ENCODE measurements around the gene IL11. TPM values are rescaled to one million over a fixed set of nuclear protein-coding genes. Genes with fewer than 3 reads are reported as not detected.

IL11 gene
- total RNA-seq, 1 donor from 2014 or later = 0.56 TPM

DNA sequence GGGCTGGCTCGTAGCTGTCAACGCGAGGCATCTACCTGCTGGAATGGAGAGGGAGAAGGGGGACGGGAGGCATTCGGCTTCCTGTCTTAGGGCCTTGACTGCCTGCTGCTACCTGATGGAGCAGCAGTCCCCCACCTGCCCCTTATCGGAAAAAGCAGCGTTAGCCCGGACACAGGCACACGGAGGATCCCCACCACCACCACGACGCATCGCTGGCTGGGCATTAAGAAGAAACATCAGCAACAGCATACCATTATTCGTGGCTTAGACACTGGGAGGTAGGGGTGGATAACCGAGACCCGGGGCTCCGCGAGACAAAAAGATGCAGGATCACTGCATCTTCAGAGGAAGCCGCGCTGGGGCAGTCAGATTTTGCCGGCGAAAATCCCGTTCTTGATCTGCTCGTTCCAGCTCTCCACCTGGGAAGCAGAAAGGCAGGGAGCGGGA lies 16.9 kb downstream of the IL11 start:
- H3K27me3 Mint-ChIP-seq (ENCODE audit: low read depth) = peaks cover 74% of the 10 kb centered on the region
- TF ChIP-seq, protein P1, sequence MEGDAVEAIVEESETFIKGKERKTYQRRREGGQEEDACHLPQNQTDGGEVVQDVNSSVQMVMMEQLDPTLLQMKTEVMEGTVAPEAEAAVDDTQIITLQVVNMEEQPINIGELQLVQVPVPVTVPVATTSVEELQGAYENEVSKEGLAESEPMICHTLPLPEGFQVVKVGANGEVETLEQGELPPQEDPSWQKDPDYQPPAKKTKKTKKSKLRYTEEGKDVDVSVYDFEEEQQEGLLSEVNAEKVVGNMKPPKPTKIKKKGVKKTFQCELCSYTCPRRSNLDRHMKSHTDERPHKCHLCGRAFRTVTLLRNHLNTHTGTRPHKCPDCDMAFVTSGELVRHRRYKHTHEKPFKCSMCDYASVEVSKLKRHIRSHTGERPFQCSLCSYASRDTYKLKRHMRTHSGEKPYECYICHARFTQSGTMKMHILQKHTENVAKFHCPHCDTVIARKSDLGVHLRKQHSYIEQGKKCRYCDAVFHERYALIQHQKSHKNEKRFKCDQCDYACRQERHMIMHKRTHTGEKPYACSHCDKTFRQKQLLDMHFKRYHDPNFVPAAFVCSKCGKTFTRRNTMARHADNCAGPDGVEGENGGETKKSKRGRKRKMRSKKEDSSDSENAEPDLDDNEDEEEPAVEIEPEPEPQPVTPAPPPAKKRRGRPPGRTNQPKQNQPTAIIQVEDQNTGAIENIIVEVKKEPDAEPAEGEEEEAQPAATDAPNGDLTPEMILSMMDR (conservative IDR thresholded peaks at IDR 0.05) = no peak
- H3K9me3 Mint-ChIP-seq = no peaks in the 10 kb centered on the region
- peaks cover 8% of the 10 kb centered on the region for H3K4me1 Mint-ChIP-seq
- no peaks in the 10 kb centered on the region for H3K36me3 Mint-ChIP-seq (ENCODE audit: low read depth)
- peak overlapping the region; percentile 59 for H3K4me3 Mint-ChIP-seq
- H3K27ac Mint-ChIP-seq (ENCODE audit: unreplicated experiment) = no peak overlapping the region
- no peak for DNase-seq (ENCODE audit: low read depth, low spot score)

DNA sequence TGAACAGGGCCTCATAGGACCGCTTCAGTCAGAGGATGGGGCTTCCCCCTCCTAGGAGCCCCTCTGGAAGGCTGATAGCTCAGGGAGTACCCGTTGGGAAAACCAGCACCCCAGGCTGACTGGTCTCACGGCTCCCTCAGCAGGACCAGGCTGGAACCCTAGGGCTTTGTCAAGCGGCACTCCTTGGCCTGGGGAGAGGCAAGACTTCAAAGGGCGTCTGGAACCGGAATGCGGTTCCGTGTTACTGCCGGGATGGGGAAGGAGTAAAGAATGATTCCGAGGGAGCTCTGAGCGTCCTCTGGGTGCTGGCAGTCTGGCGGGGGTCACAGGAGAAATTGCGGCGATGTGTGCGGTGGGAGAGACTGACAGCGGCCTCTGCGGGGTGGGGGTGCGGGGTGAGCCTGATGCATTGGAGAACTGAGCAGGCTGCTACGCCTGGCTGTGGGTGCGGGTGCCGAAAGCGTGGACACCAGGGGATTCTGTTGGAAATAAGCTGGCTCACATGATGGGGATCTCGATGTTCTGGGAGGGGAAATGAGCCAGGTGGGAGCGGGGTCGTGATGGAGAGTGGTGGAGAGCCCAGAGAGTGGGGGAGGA lies 17.6 kb downstream of the IL11 start:
- Mint-ChIP-seq H3K36me3 (ENCODE audit: low read depth) (no peaks in the 10 kb centered on the region), H3K4me1 (peaks cover 13% of the 10 kb centered on the region), H3K27ac (ENCODE audit: unreplicated experiment) (no peak overlapping the region), H3K4me3 (peak overlapping the region; percentile 62), H3K9me3 (no peaks in the 10 kb centered on the region), H3K27me3 (ENCODE audit: low read depth) (peaks cover 69% of the 10 kb centered on the region)
- no peak for DNase-seq (ENCODE audit: low read depth, low spot score)
- TF ChIP-seq, protein P1 (conservative IDR thresholded peaks at IDR 0.05) = no peak

DNA sequence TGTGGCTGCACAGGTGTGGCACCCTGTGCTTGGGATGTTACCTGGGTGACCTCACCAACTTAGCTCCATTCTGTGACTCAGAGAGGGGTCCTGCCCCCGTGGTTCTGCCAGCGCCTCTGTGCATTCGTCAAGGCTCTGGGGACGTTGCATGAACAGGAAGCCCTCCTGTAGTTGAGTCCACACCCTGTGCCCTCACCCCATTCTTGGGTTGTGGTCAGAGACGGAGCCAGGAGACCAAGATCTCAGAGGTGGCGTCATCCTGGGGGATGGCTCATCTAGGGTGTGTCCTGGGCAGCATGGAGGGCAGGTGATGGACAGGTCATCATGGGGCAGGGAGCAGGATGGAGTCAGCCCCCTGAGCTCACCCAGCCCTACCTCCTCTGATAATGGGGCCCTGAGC lies 18.2 kb downstream of the IL11 start:
- H3K27ac Mint-ChIP-seq (ENCODE audit: unreplicated experiment) = no peak overlapping the region
- H3K36me3 Mint-ChIP-seq (ENCODE audit: low read depth) = no peaks in the 10 kb centered on the region
- TF ChIP-seq, protein P1 (conservative IDR thresholded peaks at IDR 0.05) = no peak
- H3K4me1 Mint-ChIP-seq = peaks cover 13% of the 10 kb centered on the region
- no peak for DNase-seq (ENCODE audit: low read depth, low spot score)
- H3K27me3 Mint-ChIP-seq (ENCODE audit: low read depth) = peaks cover 63% of the 10 kb centered on the region
- no peak overlapping the region for H3K4me3 Mint-ChIP-seq
- H3K9me3 Mint-ChIP-seq = no peaks in the 10 kb centered on the region

DNA sequence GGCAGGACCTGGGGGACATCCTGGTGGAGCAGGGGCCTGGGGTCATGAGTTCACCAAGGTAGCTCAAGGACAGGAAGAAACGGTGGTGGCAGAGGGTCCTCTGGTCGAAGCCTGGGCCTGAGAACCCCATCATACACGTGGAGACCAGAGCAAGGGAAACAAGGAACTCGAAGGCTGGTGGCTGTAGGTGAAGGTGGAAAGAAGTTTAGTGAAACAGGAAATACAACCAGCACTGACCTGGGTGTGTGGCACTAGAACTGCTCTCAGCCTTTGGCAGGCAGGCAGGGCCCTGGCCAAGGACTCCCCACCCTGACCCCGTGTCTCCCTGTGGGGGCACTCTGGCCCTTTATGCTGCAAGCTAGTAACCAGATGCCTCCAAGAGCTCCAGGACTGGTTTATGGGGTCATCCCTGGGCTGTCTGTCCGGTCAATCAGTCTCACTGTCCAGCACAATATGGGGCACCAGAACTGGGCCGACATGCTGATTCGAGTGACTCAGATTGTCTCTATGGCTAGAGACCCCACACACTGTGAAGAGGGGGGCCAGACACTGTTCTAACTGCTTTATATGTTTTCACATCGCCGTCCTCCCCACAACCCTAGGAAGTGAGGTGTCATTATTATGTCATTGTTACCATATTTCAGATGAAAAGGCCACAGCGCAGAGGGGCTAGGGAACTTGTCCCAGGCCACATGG lies 19.5 kb downstream of the IL11 start:
- Mint-ChIP-seq H3K27me3 (ENCODE audit: low read depth) (peaks cover 50% of the 10 kb centered on the region), H3K4me3 (peak overlapping the region; percentile 25), H3K36me3 (ENCODE audit: low read depth) (no peaks in the 10 kb centered on the region), H3K9me3 (no peaks in the 10 kb centered on the region), H3K4me1 (peaks cover 13% of the 10 kb centered on the region), H3K27ac (ENCODE audit: unreplicated experiment) (no peak overlapping the region)
- TF ChIP-seq, protein P1 (conservative IDR thresholded peaks at IDR 0.05) = no peak
- DNase-seq (ENCODE audit: low read depth, low spot score) = no peak

DNA sequence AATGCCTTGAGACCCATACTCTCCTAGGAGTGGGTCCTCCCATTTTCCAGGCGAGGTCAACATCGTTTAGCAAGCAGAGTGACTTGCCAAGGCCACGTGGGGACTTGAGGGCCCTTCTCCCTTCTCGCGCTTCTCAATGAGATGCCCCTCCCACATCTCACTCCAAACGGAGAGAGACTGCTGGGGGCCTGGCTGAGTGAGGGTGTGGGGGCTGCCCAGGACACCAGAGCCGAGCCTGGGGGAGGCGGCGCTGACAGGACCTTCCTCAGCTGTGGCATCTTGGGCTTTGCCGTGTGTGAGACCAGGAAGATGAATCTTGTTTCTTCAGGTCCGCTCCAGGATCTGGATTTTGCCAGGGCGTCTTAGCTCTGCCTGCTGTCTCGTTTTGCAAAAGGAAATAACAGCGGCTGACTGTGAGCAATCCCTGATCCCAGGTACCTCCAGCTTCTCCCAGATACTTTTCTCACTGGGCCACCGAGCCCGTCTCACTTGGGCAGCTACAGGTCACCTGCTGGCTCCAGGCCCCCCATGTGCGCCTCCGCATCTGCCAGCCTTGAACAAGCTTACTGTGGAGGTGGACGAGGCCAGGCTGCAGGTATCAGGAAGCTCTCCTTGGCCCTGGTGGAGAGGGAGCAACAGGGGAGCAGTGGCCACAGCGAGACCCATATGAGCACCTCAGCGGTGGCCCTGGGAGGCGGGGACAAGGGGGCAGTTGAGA lies 21.8 kb downstream of the IL11 start:
- H3K4me1 Mint-ChIP-seq = peaks cover 16% of the 10 kb centered on the region
- peaks cover 33% of the 10 kb centered on the region for H3K27me3 Mint-ChIP-seq (ENCODE audit: low read depth)
- no peak overlapping the region for H3K27ac Mint-ChIP-seq (ENCODE audit: unreplicated experiment)
- TF ChIP-seq, protein P1 (conservative IDR thresholded peaks at IDR 0.05) = no peak
- H3K9me3 Mint-ChIP-seq = no peaks in the 10 kb centered on the region
- H3K4me3 Mint-ChIP-seq = no peak overlapping the region
- no peak for DNase-seq (ENCODE audit: low read depth, low spot score)
- H3K36me3 Mint-ChIP-seq (ENCODE audit: low read depth) = no peaks in the 10 kb centered on the region

Data from neural crest cell (in vitro differentiated cells).